PC-3 (cell line): ENCODE results near the gene DRG1. TPM values are rescaled to one million over a fixed set of nuclear protein-coding genes. Genes with fewer than 3 reads are reported as not detected.
"Not testable (repeated sequence)": the region's sequence is repeated elsewhere in the genome, so short reads cannot be mapped to it uniquely, and the experiment has no call there.

ENCODE experiments used
- ATAC-seq: fragments of 200-7000 bp; cut with Tn5 transposase; 2 replicates; pipeline ENCODE4 v1.9.1; 2020; ENCODE audit warnings: mild to moderate bottlenecking, moderate library complexity
- BruUV-seq: library from RNA; stranded (reverse); fragments of 400-500 nt; replicated peaks from 2 replicates; lab custom pipeline; 2021; lab: Mats Ljungman, UMichigan
- CTCF ChIA-PET: fragments of 300-600 bp; sonication (Branson Sonifier 250); formaldehyde crosslinking; loops from one replicate; lab custom pipeline; 2022; ENCODE audit warnings: antibody characterized with exemption; lab: Charles Lee
- POLR2A ChIA-PET: fragments of 300-600 bp; sonication (Branson Sonifier 250); formaldehyde crosslinking; loops from one replicate; lab custom pipeline; 2022; ENCODE audit warnings: antibody characterized with exemption; ENCODE audit not compliant: unreplicated experiment; lab: Charles Lee
- DNase-seq: peaks from one replicate; pipeline ENCODE4 v3.0.0-alpha.2; 2015
- H2AFZ ChIP-seq: fragments of 300-600 bp; sonication (generic); 2 replicates; pipeline ENCODE4 v1.6.0; 2016; ENCODE audit warnings: antibody characterized with exemption, low read length
- H3F3A ChIP-seq: fragments of 300-600 bp; sonication (generic); one replicate; pipeline ENCODE4 v1.6.0; 2017; ENCODE audit warnings: antibody characterized with exemption, low read length, control low read depth, mild to moderate bottlenecking; ENCODE audit not compliant: unreplicated experiment
- H3K27ac ChIP-seq: fragments of 300-600 bp; sonication (generic); 2 replicates; pipeline ENCODE4 v1.5.1; 2016; ENCODE audit warnings: mild to moderate bottlenecking, low read length
- H3K27me3 ChIP-seq: fragments of 300-600 bp; sonication (generic); 2 replicates; pipeline ENCODE4 v1.6.1; 2016; ENCODE audit warnings: low read length, mixed read lengths
- H3K36me3 ChIP-seq: fragments of 300-600 bp; sonication (generic); 2 replicates; pipeline ENCODE4 v1.6.1; 2016; ENCODE audit warnings: low read depth, mixed run types, low read length, mixed read lengths
- H3K4me1 ChIP-seq: fragments of 300-600 bp; sonication (generic); 2 replicates; pipeline ENCODE4 v1.5.1; 2016; ENCODE audit warnings: low read length; ENCODE audit not compliant: insufficient read depth
- H3K4me2 ChIP-seq: fragments of 300-600 bp; sonication (generic); 2 replicates; pipeline ENCODE4 v1.6.0; 2016; ENCODE audit warnings: low read length
- H3K4me3 ChIP-seq: fragments of 300-600 bp; sonication (generic); 2 replicates; pipeline ENCODE4 v1.5.1; 2016; ENCODE audit warnings: mild to moderate bottlenecking, low read length, mixed read lengths
- H3K79me2 ChIP-seq: fragments of 300-600 bp; sonication (generic); 2 replicates; pipeline ENCODE4 v1.6.1; 2017; ENCODE audit warnings: low read length, mixed read lengths
- H3K9ac ChIP-seq: fragments of 300-600 bp; sonication (generic); 2 replicates; pipeline ENCODE4 v1.6.0; 2016; ENCODE audit warnings: mild to moderate bottlenecking, low read length
- H3K9me2 ChIP-seq: fragments of 300-600 bp; sonication (generic); replicated peaks from 2 replicates; pipeline ENCODE4 v1.6.1; 2016; ENCODE audit warnings: mixed run types, low read length, mixed read lengths
- H3K9me3 ChIP-seq: fragments of 300-600 bp; sonication (generic); 2 replicates; pipeline ENCODE4 v1.6.1; 2016; ENCODE audit warnings: low read length, mixed read lengths
- H4K20me1 ChIP-seq: fragments of 300-600 bp; sonication (generic); 2 replicates; pipeline ENCODE4 v1.6.1; 2016; ENCODE audit warnings: low read length, mixed read lengths
- CTCF ChIP-seq: fragments of 300-600 bp; sonication (generic); conservative IDR thresholded peaks from 2 replicates; pipeline ENCODE4 v1.5.1; 2017; ENCODE audit warnings: antibody characterized with exemption, low read depth, mild to moderate bottlenecking, low read length
- EZH2 ChIP-seq: fragments of 300-600 bp; sonication (generic); IDR thresholded peaks from one replicate; pipeline ENCODE4 v1.6.1; 2017; ENCODE audit warnings: antibody characterized with exemption, mild to moderate bottlenecking, low read length; ENCODE audit not compliant: unreplicated experiment
- EZH2phosphoT487 ChIP-seq: fragments of 300-600 bp; sonication (generic); IDR thresholded peaks from 2 replicates; pipeline ENCODE4 v1.6.1; 2018; ENCODE audit warnings: mild to moderate bottlenecking, antibody characterized with exemption, low read length, borderline replicate concordance
- intact Hi-C: fragments of 100-400 bp; cut with micrococcal nuclease; formaldehyde crosslinking; loops from 2 replicates; pipeline ENCODE4 v1.9.0; 2023
- total RNA-seq: library from RNA; depleted of rRNA; stranded (reverse); fragments of >200 nt; gene quantifications from 2 replicates; pipeline ENCODE4 v1.2.3, GENCODE V29; 2014

Gene DRG1
- total RNA-seq, 1 experiment from 2014 or later, result 49.9 TPM

- ChIA-PET CTCF (no interaction called here), POLR2A (no interaction called here)
- ATAC-seq (peak; percentile 16; the same call in 1 of the 2 replicates), DNase-seq (no peak)
- Histone ChIP-seq H3K79me2 (peaks cover 37% of the 10 kb centered on the region), H3K4me3 (peak overlapping the region; percentile 83), H3K9ac (peak overlapping the region; percentile 98), H4K20me1 (no peaks in the 10 kb centered on the region), H3K4me1 (peaks cover 5% of the 10 kb centered on the region; the same call in 1 of the 2 replicates), H3F3A (no peaks in the 10 kb centered on the region), H3K9me3 (no peaks in the 10 kb centered on the region), H3K27ac (peak overlapping the region; percentile 39), H3K27me3 (no peaks in the 10 kb centered on the region), H3K9me2 (no peaks in the 10 kb centered on the region), H2AFZ (peak overlapping the region; percentile 98), H3K36me3 (peaks cover 7% of the 10 kb centered on the region; the same call in 1 of the 2 replicates), H3K4me2 (peak overlapping the region; percentile 90)
- TF ChIP-seq EZH2phosphoT487, result no peak
- TF ChIP-seq EZH2, result no peak
- TF ChIP-seq CTCF, result no peak
- BruUV-seq, result no TSS peak
- intact Hi-C loops, result no loop called here
Observed at GRCh38 chr22:31400023-31400397, 606 bp downstream of the DRG1 start.

- H3K4me1 ChIP-seq, H3K27ac ChIP-seq, CTCF ChIA-PET, H3K9me3 ChIP-seq, DNase-seq, H3K4me3 ChIP-seq, BruUV-seq, H3K27me3 ChIP-seq, ATAC-seq, H2AFZ ChIP-seq, H3K4me2 ChIP-seq, H4K20me1 ChIP-seq, POLR2A ChIA-PET, intact Hi-C loops, H3F3A ChIP-seq, H3K9ac ChIP-seq, H3K9me2 ChIP-seq: not testable (repeated sequence)
- Histone ChIP-seq H3K79me2 (peaks cover 47% of the 10 kb centered on the region), H3K36me3 (peaks cover 10% of the 10 kb centered on the region)
Observed at GRCh38 chr22:31402350-31402749, 2.9 kb downstream of the DRG1 start.

GRCh38 chr22:31425331-31426050, 26.1 kb downstream of the DRG1 start:
- DNase-seq, result no peak
- POLR2A ChIA-PET, result no interaction called here
- CTCF ChIA-PET, result no interaction called here
- intact Hi-C loops, result no loop called here
- Histone ChIP-seq H3K9ac (no peak overlapping the region), H3K4me1 (no peaks in the 10 kb centered on the region), H3K27ac (no peak overlapping the region), H3K79me2 (no peaks in the 10 kb centered on the region), H3K36me3 (peaks cover 33% of the 10 kb centered on the region), H3K4me2 (no peak overlapping the region), H3K9me2 (no peaks in the 10 kb centered on the region), H3F3A (no peaks in the 10 kb centered on the region), H3K9me3 (no peaks in the 10 kb centered on the region), H3K27me3 (no peaks in the 10 kb centered on the region), H4K20me1 (no peaks in the 10 kb centered on the region), H3K4me3 (no peak overlapping the region), H2AFZ (no peak overlapping the region)
- TF ChIP-seq CTCF (no peak), EZH2 (no peak), EZH2phosphoT487 (no peak)
- no TSS peak for BruUV-seq
- ATAC-seq, result peak; percentile 29; the same call in 1 of the 2 replicates
